ENCODE data around the gene CD2BP2.

CD2BP2 gene

GRCh38 chr16:30368122-30368791 is 13.1 kb upstream of the CD2BP2 start (continued):
- no peak for TF ChIP-seq CSRNP3 (CRISPR knock-in tag; IDR thresholded peaks at IDR 0.05)
- no peak for TF ChIP-seq ZFP30 (CRISPR knock-in tag; IDR thresholded peaks at IDR 0.05)
- TF ChIP-seq ZNF70 (CRISPR knock-in tag; IDR thresholded peaks at IDR 0.05) = no peak
- no peak for TF ChIP-seq ZC3H10 (CRISPR knock-in tag; IDR thresholded peaks at IDR 0.05)
- TF ChIP-seq ZFP3 (CRISPR knock-in tag; IDR thresholded peaks at IDR 0.05) = no peak
- no peak for TF ChIP-seq SNAI2 (CRISPR knock-in tag; IDR thresholded peaks at IDR 0.05)
- TF ChIP-seq ARNTL (CRISPR knock-in tag; IDR thresholded peaks at IDR 0.05; ENCODE audit: borderline replicate concordance, low read depth) = no peak

GRCh38 chr16:30367349-30368009 is 12.4 kb upstream of the CD2BP2 start:
- TF ChIP-seq OSR1 (CRISPR knock-in tag; IDR thresholded peaks at IDR 0.05) = no peak
- no peak for TF ChIP-seq TOX (CRISPR knock-in tag; IDR thresholded peaks at IDR 0.05; ENCODE audit: borderline replicate concordance)
- ATAC-seq = no peak

- no peak for ATAC-seq
- TF ChIP-seq ISL1 (CRISPR knock-in tag; IDR thresholded peaks at IDR 0.05) (no peak), TCF4 (CRISPR knock-in tag; IDR thresholded peaks at IDR 0.05; ENCODE audit: borderline replicate concordance) (no peak), RARB (CRISPR knock-in tag; IDR thresholded peaks at IDR 0.05) (no peak), TSHZ2 (CRISPR knock-in tag; IDR thresholded peaks at IDR 0.05) (no peak), PATZ1 (CRISPR knock-in tag; IDR thresholded peaks at IDR 0.05; ENCODE audit: borderline replicate concordance) (no peak), ZFP3 (CRISPR knock-in tag; IDR thresholded peaks at IDR 0.05) (no peak), TOX (CRISPR knock-in tag; IDR thresholded peaks at IDR 0.05; ENCODE audit: borderline replicate concordance) (no peak), POU6F1 (CRISPR knock-in tag; IDR thresholded peaks at IDR 0.05; ENCODE audit: borderline replicate concordance, low read depth) (no peak), CSRNP3 (CRISPR knock-in tag; IDR thresholded peaks at IDR 0.05) (no peak), PPARA (CRISPR knock-in tag; IDR thresholded peaks at IDR 0.05; ENCODE audit: borderline replicate concordance) (no peak), ZNF8 (CRISPR knock-in tag; IDR thresholded peaks at IDR 0.05) (no peak), SNAI2 (CRISPR knock-in tag; IDR thresholded peaks at IDR 0.05) (no peak), ZNF70 (CRISPR knock-in tag; IDR thresholded peaks at IDR 0.05) (no peak), BACH2 (CRISPR knock-in tag; IDR thresholded peaks at IDR 0.05; ENCODE audit: borderline replicate concordance) (no peak), ZNF565 (CRISPR knock-in tag; conservative IDR thresholded peaks at IDR 0.05; ENCODE audit: low read depth) (no peak), ESRRG (CRISPR knock-in tag; IDR thresholded peaks at IDR 0.05) (no peak), ZFP30 (CRISPR knock-in tag; IDR thresholded peaks at IDR 0.05) (no peak)
Observed at GRCh38 chr16:30366511-30366910, 11.4 kb upstream of the CD2BP2 start.
